Measurements from ENCODE around the gene CCNE1. TPM values are rescaled to one million over a fixed set of nuclear protein-coding genes. Genes with fewer than 3 reads are reported as not detected.

Gene CCNE1
- total RNA-seq, 1 experiment from 2014 or later = 26.4 TPM

- 0 out of 2 replicates have a peak, but pooled peaks have one; percentile 18 for ATAC-seq
- DNase-seq (ENCODE audit: low read depth, low spot score) = no peak
- POLR2A ChIA-PET = no interaction called here
- TF ChIP-seq POLR2AphosphoS5 (IDR thresholded peaks at IDR 0.05; ENCODE audit: low read depth, low read length) = no peak
- TF ChIP-seq SIN3A (IDR thresholded peaks at IDR 0.05; ENCODE audit: borderline replicate concordance, insufficient read depth, low read depth, low read length) = no peak
- TF ChIP-seq TCF7L2 (IDR thresholded peaks at IDR 0.05; ENCODE audit: low read depth, low read length) = no peak
- no peak for TF ChIP-seq CTCF (IDR thresholded peaks at IDR 0.05)
- TF ChIP-seq REST (IDR thresholded peaks at IDR 0.05; ENCODE audit: insufficient read depth in 1 of 2, low read depth in 2 of 2, low read length in 1 of 2) = no peak
- Histone ChIP-seq H3K27me3 (ENCODE audit: control insufficient read depth, insufficient read depth, low read length) (no peaks in the 10 kb centered on the region), H3K4me3 (ENCODE audit: low read depth in 2 of 2, low read length in 2 of 2) (no peak overlapping the region), H3K4me1 (ENCODE audit: control insufficient read depth, insufficient read depth, low read length) (0 out of 2 replicates have a peak, but pooled peaks cover 3% of the 10 kb centered on the region), H3K27ac (ENCODE audit: low read length) (no peak overlapping the region), H3K36me3 (ENCODE audit: control insufficient read depth, insufficient read depth, low read length) (no peaks in the 10 kb centered on the region), H3K9me3 (ENCODE audit: control insufficient read depth, insufficient read depth, low read depth, low read length) (no peaks in the 10 kb centered on the region)
- in situ Hi-C loops (cut with HindIII; ENCODE audit: low pct_unique_long_range_greater_than_20kb, low sequenced_read_pairs) (no loop called here), intact Hi-C loops (cut with micrococcal nuclease; ENCODE audit: unreplicated experiment) (no loop called here)
- CTCF ChIA-PET = no interaction called here
- BruUV-seq (replicated peaks) = no TSS peak
Measured at GRCh38 chr19:29831686-29832085, 19.9 kb downstream of the CCNE1 start.

GRCh38 chr19:29832801-29833200 is 21.0 kb downstream of the CCNE1 start:
- BruUV-seq (replicated peaks) = no TSS peak
- DNase-seq (ENCODE audit: low read depth, low spot score) (no peak), ATAC-seq (no peak)
- Histone ChIP-seq H3K4me1 (ENCODE audit: control insufficient read depth, insufficient read depth, low read length) (0 out of 2 replicates have a peak, but pooled peaks cover 3% of the 10 kb centered on the region), H3K4me3 (ENCODE audit: low read depth in 2 of 2, low read length in 2 of 2) (no peak overlapping the region), H3K27me3 (ENCODE audit: control insufficient read depth, insufficient read depth, low read length) (no peaks in the 10 kb centered on the region), H3K9me3 (ENCODE audit: control insufficient read depth, insufficient read depth, low read depth, low read length) (no peaks in the 10 kb centered on the region), H3K27ac (ENCODE audit: low read length) (no peak overlapping the region), H3K36me3 (ENCODE audit: control insufficient read depth, insufficient read depth, low read length) (no peaks in the 10 kb centered on the region)
- intact Hi-C loops (cut with micrococcal nuclease; ENCODE audit: unreplicated experiment) = no loop called here
- POLR2A ChIA-PET = no interaction called here
- TF ChIP-seq SIN3A (IDR thresholded peaks at IDR 0.05; ENCODE audit: borderline replicate concordance, insufficient read depth, low read depth, low read length) (no peak), REST (IDR thresholded peaks at IDR 0.05; ENCODE audit: insufficient read depth in 1 of 2, low read depth in 2 of 2, low read length in 1 of 2) (no peak), POLR2AphosphoS5 (IDR thresholded peaks at IDR 0.05; ENCODE audit: low read depth, low read length) (no peak), TCF7L2 (IDR thresholded peaks at IDR 0.05; ENCODE audit: low read depth, low read length) (no peak), CTCF (IDR thresholded peaks at IDR 0.05) (no peak)
- CTCF ChIA-PET = interaction anchor here (0.8 kb wide), 1 partner anchor 164 kb away, joined by 3 read pairs; no protein-coding TSS in a partner anchor
- in situ Hi-C loops (cut with HindIII; ENCODE audit: low pct_unique_long_range_greater_than_20kb, low sequenced_read_pairs) = no loop called here
